ENCODE data around the gene PTPRC.

Gene PTPRC

GRCh38 chr1:198701766-198702539 lies 63.1 kb downstream of the PTPRC start:
- peak; percentile 25 for DNase-seq (ENCODE audit: low spot score)

GRCh38 chr1:198708761-198709525 lies 70.1 kb downstream of the PTPRC start:
- no peak for DNase-seq (ENCODE audit: low spot score)

GRCh38 chr1:198711837-198712236 lies 73.0 kb downstream of the PTPRC start:
- DNase-seq (ENCODE audit: low spot score): no peak

GRCh38 chr1:198713081-198713480 lies 74.2 kb downstream of the PTPRC start:
- no peak for DNase-seq (ENCODE audit: low spot score)

- no peak for DNase-seq (ENCODE audit: low spot score)
Observed at GRCh38 chr1:198714271-198714670, 75.4 kb downstream of the PTPRC start.

- no peak for DNase-seq (ENCODE audit: low spot score)
Observed at GRCh38 chr1:198716051-198716450, 77.2 kb downstream of the PTPRC start.

GRCh38 chr1:198717510-198717909 lies 78.7 kb downstream of the PTPRC start:
- no peak for DNase-seq (ENCODE audit: low spot score)

- no peak for DNase-seq (ENCODE audit: low spot score)
Observed at GRCh38 chr1:198723127-198723526, 84.3 kb downstream of the PTPRC start.

- no peak for DNase-seq (ENCODE audit: low spot score)
Observed at GRCh38 chr1:198725090-198725489, 86.2 kb downstream of the PTPRC start.

GRCh38 chr1:198726455-198726854 lies 87.6 kb downstream of the PTPRC start:
- DNase-seq (ENCODE audit: low spot score): no peak

- DNase-seq (ENCODE audit: low spot score): no peak
Observed at GRCh38 chr1:198729195-198729863, 90.5 kb downstream of the PTPRC start.

GRCh38 chr1:198730952-198731351 lies 92.1 kb downstream of the PTPRC start:
- DNase-seq (ENCODE audit: low spot score): no peak

GRCh38 chr1:198734323-198735008 lies 95.6 kb downstream of the PTPRC start:
- DNase-seq (ENCODE audit: low spot score): no peak

GRCh38 chr1:198741744-198742143 lies 102.9 kb downstream of the PTPRC start:
- no peak for DNase-seq (ENCODE audit: low spot score)

GRCh38 chr1:198747127-198747526 lies 108.3 kb downstream of the PTPRC start:
- no peak for DNase-seq (ENCODE audit: low spot score)

GRCh38 chr1:198749279-198749678 lies 110.4 kb downstream of the PTPRC start:
- no peak for DNase-seq (ENCODE audit: low spot score)

GRCh38 chr1:198750081-198750480 lies 111.2 kb downstream of the PTPRC start:
- no peak for DNase-seq (ENCODE audit: low spot score)

- DNase-seq (ENCODE audit: low spot score): no peak
Observed at GRCh38 chr1:198751741-198752140, 112.9 kb downstream of the PTPRC start.

GRCh38 chr1:198754670-198755069 lies 115.8 kb downstream of the PTPRC start:
- no peak for DNase-seq (ENCODE audit: low spot score)

- DNase-seq (ENCODE audit: low spot score): no peak
Observed at GRCh38 chr1:198755715-198756114, 116.9 kb downstream of the PTPRC start.

- DNase-seq (ENCODE audit: low spot score): no peak
Observed at GRCh38 chr1:198756470-198756869, 117.6 kb downstream of the PTPRC start.
